HG03159 (cell line): ENCODE data around the gene CHST8.
"Not testable (repeated sequence)": the region's sequence is repeated elsewhere in the genome, so short reads cannot be mapped to it uniquely, and the experiment has no call there.

Experiments
- ATAC-seq: cut with Tn5 transposase; IDR thresholded peaks from one replicate; pipeline ENCODE4 v1.9.1; 2021; ENCODE audit warnings: mild to moderate bottlenecking, moderate library complexity; ENCODE audit not compliant: unreplicated experiment

CHST8 gene

GRCh38 chr19:33641956-33642498 is 20.3 kb downstream of the CHST8 start:
- no peak for ATAC-seq

- no peak for ATAC-seq
Measured at GRCh38 chr19:33644284-33644836, 22.6 kb downstream of the CHST8 start.

GRCh38 chr19:33646306-33646705 is 24.6 kb downstream of the CHST8 start:
- no peak for ATAC-seq

GRCh38 chr19:33647146-33647545 is 25.4 kb downstream of the CHST8 start:
- no peak for ATAC-seq

GRCh38 chr19:33649627-33650305 is 28.0 kb downstream of the CHST8 start:
- no peak for ATAC-seq

GRCh38 chr19:33653684-33654083 is 31.9 kb downstream of the CHST8 start:
- ATAC-seq, result no peak

- ATAC-seq, result no peak
Measured at GRCh38 chr19:33654840-33655508, 33.2 kb downstream of the CHST8 start.

- ATAC-seq, result no peak
Measured at GRCh38 chr19:33659835-33660234, 38.1 kb downstream of the CHST8 start.

GRCh38 chr19:33660410-33661124 is 38.8 kb downstream of the CHST8 start:
- no peak for ATAC-seq

GRCh38 chr19:33661336-33661735 is 39.6 kb downstream of the CHST8 start:
- no peak for ATAC-seq

GRCh38 chr19:33662391-33663092 is 40.8 kb downstream of the CHST8 start:
- ATAC-seq, result no peak

- not testable (repeated sequence) for ATAC-seq
Measured at GRCh38 chr19:33663316-33663715, 41.6 kb downstream of the CHST8 start.

GRCh38 chr19:33664744-33665143 is 43.0 kb downstream of the CHST8 start:
- no peak for ATAC-seq

- no peak for ATAC-seq
Measured at GRCh38 chr19:33665776-33666595, 44.2 kb downstream of the CHST8 start.

- ATAC-seq, result no peak
Measured at GRCh38 chr19:33667141-33667650, 45.4 kb downstream of the CHST8 start.

- no peak for ATAC-seq
Measured at GRCh38 chr19:33667881-33668280, 46.1 kb downstream of the CHST8 start.

GRCh38 chr19:33668968-33669367 is 47.2 kb downstream of the CHST8 start:
- no peak for ATAC-seq

GRCh38 chr19:33669376-33669775 is 47.6 kb downstream of the CHST8 start:
- no peak for ATAC-seq

GRCh38 chr19:33670398-33670797 is 48.6 kb downstream of the CHST8 start:
- no peak for ATAC-seq

GRCh38 chr19:33671211-33671610 is 49.5 kb downstream of the CHST8 start:
- no peak for ATAC-seq
